Fibroblast of skin of right quadriceps (primary cell): ENCODE data around the gene ZPBP.
"Not testable (repeated sequence)": the region's sequence is repeated elsewhere in the genome, so short reads cannot be mapped to it uniquely, and the experiment has no call there.

Experiments
- DNase-seq: peaks from one replicate; pipeline ENCODE4 v3.0.0-alpha.2; 2013

ZPBP gene, protein sequence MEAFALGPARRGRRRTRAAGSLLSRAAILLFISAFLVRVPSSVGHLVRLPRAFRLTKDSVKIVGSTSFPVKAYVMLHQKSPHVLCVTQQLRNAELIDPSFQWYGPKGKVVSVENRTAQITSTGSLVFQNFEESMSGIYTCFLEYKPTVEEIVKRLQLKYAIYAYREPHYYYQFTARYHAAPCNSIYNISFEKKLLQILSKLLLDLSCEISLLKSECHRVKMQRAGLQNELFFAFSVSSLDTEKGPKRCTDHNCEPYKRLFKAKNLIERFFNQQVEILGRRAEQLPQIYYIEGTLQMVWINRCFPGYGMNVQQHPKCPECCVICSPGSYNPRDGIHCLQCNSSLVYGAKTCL

DNA sequence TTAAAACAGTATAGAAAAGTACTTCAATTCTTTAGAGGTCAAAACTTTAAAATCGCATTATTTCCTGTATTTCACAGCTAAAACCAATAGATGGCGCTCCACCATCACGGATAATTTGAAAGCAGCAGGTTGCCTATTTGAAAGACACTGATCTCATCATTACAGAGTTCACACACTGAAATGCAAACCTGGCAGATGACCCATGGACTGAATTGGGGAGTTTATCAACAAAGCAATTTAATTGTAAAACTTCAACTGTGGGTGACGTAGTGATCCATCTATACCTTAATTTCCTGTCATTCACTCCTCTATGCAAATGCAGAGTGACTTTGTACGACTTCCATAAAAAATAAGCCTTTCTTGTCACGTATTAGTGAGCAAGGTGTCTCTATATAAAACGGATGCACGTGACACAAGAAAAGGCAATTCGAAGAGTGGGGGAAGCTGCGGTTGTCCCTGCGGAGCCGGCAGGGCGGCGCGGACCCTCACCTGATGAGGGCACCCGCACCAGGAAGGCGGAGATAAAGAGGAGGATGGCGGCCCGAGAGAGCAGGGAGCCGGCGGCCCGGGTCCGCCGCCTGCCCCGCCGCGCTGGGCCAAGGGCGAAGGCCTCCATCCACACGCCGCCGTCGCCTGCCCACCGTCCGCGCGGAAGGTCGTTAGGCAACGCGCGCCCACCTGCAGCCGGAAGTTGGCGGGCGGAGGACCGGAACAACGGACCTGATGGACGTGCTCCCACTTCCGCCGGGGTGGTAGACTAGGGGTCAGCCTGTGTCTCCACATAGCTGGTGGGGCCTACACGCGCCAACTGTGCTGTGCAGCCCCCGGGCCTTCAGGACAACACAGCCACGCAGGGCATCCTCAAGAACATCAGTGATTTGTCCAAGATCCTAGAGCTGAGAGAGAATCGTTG is at the start of gene ZPBP:
TSS of gene ZPBP (minus strand) at position 668 of the 913 bp plus-strand sequence. CDS start at position 616, 52 bp downstream.
- peak; percentile 10 for DNase-seq

DNA sequence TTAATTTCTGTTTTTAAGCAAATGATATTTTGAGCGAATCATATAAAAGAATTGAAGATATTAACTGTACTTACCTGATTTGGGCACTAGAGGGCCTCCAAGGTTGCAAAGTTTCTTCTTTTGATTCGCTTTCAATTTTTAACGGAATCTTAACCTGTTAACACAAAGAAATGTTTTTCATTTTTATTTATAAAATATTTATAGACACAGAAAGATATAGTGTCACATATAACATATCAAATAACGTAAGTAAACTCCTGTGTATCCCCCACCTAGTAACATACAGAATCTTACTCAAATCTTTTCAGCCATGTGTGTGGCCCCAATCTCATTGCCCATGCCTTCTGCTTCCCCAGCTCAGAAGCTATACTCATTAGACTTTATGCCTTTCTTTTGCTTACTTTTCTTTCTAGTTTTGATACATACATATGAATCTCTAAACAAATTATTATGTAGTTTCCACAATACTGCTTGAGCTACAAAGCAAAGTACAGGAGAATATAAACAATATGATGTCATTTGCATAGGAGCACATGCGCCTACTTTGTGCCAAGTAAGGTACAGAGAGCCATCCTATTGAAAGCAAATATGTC is 49.5 kb upstream of the ZPBP start:
- DNase-seq = peak; percentile 27

DNA sequence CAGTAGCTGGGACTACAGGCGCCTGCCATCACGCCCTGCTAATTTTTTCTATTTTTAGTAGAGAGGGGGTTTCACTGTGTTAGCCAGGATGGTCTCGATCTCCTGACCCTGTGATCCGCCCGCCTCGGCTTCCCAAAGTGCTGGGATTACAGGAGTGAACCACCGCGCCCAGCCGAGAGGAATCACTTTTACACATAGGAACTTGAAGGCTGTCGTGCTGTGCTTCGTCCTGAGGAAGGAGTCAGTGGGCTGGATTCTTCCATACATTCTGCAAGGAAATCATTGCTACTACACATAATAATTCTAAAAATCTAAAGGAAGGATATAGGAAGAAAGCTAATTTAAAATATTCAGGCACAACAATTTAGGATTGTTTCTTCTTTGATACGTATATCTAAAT is 48.8 kb upstream of the ZPBP start:
- DNase-seq = no peak

DNA sequence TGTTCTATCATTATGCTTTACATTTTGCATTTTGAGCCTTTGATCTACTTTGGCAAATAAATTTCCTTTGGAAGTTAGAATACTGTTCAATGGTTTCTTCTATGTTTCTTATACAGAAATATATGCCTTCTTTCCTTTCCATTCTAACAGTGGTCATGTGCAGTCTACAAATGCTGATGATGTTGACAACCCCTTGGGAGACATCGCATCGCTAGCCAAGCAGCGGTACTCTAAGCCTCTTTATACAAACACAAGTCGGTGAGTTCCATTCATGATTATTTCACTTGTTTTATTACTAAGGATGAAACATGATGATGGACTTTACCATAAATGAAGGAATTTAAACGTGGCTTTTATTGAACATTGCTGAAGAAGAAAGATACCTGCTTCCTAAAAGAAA is 48.1 kb upstream of the ZPBP start:
- no peak for DNase-seq

DNA sequence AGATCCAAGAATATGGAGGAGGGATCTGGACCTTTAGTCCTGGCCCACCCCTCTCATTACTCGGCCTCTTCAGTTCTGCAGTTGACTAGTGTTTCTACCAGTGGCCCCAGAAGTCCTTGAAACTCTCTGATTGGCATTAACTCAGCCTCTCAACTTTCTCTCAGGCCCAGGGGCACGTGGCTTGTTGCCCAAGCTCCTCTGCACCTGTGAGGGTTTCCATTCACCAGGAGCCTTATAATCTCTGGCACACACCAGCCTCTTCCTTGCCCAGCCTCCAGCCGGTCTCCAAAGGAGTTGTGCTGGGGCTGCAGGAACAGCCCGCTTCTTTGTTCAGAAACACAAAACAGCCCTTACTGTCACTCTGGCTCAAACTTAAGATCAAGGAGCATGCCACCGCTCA is 47.6 kb upstream of the ZPBP start:
- no peak for DNase-seq

DNA sequence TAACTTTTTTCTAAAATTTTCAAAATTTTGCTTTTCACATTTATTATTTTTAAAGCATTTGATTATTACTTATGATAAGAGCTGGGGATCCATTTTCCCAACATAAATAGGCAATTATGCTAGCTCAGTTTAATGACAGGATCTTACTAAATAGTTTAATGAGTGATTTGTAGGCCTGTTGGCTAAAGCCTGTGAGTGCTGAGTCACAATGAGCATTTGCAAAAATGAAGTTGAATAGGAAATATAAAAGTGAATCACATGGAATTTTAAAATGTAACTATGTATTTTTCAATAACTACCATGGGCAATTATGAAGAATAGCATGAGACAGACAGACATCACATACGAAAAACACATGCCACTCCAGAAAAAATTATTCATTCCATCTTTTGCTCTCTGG is 45.1 kb upstream of the ZPBP start:
- no peak for DNase-seq

DNA sequence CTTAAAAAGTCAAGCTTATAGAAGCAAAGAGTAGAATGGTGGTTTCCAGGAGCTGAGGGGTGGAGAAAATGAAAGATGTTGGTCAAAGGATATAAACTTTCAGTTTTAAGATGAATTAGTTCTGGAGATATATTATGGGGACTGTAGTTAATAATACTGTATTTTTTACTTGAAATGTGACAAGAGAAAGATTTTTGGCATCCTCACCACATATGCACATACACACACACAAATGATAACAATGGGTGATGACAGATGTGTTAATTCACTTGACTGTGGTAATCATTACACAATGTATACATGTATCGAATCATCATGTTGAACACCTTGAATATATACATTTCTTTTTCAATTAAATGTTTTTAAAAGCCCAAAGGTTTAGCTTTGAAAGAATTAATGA is 32.7 kb upstream of the ZPBP start:
- no peak for DNase-seq

DNA sequence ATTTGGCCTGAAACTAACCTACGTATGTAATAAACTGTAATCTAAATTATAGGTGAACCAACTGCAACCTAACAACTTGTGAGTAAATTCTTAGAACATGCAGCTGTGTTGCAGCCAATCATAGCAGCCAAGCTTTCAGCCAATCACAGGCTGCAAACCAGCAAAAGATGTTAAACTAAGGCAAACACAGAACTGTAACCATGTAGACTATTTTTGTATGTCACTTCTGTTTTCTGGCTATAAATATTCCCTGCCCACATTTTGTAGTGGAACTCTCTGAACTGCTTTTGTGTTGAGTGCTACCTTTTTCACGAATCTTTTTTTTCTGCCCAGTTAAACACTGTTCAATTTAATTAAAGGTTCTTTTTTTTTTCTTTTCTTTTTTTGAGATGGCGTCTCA is 28.2 kb upstream of the ZPBP start:
- DNase-seq = no peak

DNA sequence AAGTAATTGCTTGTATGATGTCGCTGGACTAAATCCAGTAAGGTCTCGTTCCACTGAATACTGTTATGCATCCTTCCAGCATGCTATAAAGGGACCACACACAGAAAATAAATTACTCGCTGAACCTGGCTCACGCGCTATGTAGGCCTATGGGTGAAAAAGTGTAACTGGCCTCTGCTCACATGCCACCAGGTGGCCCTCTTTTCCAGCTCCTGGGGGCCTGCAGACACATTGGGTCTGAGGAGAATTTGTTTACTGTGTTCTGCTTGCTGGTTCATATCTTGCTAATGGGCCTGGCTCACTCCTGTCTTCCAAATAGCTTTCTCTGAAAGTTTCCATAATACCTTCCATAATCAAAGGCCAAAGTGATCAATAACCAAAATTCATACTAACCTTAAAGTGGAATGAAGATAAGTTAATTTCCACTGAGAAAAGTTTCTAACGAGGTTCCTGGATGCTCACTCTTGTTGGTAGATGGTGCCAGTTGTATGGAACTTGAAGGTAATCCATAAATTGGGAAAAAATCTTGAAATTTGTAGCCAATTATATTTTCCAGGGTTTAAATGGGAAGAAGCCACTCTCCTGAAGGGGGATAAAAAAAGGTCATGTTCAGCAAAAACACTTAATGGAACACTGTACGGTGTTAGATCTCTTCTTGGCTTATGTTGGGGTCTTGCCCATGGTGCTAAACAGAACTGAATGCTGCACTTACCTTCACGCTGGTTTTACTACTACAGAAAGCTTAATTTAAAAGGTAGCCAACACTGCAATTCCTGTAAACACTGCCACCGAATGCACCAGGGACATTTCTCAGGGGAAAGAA is 27.0 kb upstream of the ZPBP start:
- no peak for DNase-seq

DNA sequence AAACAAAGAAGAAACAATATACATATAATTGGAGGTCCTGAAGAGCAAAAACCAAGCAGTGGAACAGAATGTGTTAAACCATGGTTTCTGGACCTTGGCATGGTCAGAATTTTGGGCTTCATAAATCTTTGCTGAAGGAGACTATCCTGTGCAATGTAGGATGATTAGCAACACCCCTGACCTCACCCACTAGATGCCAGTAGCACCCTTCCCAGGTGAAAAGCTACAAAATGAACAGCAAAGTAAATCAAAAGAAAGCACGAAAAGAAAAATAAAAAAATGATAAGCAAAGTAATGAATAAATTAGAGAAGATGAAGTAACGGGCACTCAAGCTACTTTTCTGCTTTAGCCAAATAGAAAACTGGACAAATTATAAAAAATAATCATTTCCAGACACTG is 19.2 kb upstream of the ZPBP start:
- no peak for DNase-seq

DNA sequence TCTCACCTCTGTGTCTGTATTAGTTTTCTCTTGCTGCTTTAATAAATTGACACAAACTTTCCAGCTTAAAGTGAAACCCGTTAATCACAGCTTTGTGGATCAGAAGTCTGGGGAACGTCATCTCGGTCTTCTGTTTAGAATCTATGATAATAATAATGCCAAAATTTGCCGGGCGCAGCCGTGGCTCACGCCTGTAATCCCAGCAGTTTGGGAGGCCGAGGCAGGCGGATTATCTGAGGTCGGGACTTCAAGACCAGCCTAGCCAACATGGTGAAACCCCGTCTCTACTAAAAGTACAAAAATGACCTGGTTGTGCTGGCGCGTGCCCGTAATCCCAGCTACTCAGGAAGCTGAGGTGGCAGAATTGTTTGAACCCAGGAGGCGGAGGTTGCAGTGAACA is 8.8 kb upstream of the ZPBP start:
- DNase-seq = no peak

DNA sequence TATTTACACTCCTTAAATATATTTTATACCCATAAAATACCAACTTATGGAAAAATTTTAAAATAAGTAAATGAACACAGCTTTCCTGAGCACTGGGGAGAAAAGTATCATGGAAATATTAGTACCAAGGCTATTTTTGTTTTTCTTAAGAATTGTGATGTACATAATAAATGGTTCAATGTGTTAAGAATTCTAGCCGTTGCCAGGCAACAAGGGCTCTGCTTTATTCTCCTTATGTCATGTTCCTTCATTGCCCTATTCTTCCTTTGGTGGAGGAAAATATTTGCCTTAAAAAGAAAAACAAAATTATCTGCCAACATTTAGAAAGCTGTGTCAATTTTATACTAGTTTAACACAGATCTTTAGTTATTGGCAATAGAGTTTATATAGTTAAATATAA is 2.6 kb upstream of the ZPBP start:
- DNase-seq = no peak

DNA sequence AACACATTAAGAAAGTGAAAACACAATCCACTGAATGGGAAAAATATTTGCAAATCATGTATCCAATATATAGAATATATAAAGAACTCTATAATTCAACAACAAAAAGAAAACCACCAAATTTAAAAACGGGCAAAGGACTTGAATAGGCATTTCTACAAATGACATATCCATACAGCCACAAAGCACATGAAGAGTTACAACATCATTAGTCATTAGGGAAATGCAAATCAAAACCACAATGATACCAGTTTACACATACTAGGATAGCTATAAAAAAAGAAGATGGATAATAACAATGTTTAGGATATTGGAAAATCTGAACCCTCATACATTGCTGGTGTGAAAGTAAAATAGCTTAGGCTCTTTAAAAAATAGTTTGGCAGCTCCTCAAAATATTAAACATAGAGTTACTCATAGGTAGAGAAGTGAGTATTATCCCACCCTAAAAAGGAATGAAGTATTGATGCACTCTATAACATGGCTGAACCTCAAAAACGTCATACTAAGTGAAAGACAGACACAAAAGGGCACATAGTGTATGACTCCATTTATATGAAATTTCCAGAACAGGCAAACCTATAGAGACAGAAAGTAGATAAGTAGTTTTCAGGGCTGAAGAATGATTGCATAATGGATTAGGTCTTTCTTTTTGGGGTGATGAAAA is 4.5 kb downstream of the ZPBP start:
- no peak for DNase-seq

DNA sequence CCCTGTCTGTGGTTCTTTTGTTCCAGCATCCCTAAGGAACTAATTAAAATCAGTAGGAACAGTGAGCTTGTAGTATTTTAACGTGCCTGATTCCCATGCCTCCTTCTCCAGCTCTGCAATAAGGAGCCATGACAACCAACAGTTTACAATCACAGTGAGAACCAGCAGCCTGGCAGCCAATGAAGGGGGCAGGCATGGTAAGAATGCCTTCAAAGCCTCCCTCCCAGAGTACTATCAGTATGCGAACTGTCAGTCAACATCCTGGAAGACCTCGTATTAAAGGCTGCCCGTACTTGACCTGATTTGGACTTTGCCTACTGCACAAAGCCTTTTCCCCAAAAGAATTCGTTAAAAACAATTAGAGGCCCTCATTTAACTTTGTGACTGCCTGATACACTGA is 7.7 kb downstream of the ZPBP start:
- DNase-seq = no peak

DNA sequence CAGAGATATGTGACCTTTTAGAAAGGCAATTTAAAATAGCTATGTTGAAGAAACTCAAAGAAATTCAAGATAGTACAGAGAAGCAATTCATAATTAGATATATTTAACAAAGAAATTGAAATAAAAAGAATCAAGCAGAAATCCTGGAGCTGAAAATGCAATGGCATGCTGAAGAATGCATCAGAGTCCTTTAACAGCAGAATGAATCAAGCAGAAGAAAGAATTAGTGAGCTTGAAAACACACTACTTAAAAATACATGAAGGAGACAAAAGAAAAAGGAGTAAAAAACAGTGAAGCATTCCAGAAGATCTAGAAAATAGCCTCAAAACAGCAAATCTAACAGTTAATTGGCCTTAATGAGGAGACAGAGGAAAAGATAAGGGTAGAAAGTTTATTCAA is 20.0 kb downstream of the ZPBP start:
- no peak for DNase-seq

DNA sequence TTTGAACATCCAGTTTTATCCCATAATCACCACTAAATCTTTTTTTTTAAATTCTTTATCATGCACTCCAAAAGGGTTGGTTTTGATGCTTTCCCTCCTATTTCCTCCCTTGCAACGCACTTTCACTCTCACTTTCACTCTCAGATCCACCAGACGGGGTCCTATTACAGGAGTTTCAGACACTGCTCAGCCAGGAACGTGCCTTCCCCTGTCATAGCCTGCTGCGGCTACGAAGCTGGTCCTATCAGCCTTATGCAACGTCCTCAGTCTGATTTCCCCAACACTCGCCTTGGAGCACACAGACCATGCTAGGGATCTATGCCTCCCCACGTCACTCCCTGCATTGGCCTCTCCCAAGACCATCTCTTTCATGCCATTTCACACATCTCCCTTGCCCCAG is 23.4 kb downstream of the ZPBP start:
- DNase-seq = no peak

DNA sequence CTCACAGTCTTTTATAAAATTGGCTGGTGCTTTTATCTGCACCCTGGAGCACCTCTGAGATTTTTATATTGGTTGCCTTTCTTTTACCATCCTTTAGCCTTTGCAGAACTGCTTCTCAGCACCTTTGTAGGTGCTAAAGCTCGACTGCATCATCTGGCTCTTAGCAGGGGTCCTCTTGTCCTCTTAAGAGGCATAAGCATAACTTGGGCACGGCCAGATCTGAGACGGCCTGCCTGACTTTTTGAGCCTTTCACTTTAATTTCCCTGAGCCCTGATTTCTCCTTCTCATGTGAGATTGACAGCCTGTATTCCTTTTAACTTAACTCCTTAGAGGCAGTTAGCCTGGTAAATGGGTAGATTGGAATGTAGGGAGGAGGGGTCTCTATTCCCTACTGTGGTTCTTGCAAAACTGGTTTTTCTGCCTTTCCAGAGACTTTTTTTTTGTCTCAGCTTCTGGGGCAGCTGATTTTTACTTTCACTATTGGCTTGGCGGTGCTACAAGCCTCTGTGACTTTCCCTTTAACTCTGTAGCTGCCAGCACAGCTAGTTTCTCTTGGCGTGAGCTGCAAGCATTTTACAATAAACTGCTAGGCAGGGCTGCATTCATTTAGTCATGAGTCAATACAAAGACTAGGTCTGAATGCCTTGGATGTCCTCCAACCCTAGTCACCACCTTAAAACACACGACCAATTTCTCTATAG is 24.0 kb downstream of the ZPBP start:
- peak; percentile 13 for DNase-seq

DNA sequence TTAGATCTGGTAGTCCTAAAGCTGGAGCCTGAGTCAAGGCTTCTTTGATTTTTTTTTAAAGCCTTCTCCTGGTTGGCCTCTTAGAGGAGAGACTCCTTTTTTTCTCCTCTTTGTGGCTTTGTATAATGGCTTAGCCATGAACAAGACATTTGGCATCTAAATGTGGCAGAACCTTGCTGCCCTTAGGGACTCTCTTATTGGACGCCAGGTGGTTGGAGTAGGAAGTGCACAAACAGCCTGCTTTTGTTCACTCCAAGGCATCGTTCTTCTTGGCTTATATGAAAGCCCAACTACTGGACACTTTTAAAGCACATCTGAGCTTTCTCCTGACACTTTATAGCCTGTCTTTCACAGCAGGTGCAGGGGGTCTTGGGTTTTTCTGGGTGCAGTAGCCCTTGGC is 25.0 kb downstream of the ZPBP start:
- DNase-seq = no peak

DNA sequence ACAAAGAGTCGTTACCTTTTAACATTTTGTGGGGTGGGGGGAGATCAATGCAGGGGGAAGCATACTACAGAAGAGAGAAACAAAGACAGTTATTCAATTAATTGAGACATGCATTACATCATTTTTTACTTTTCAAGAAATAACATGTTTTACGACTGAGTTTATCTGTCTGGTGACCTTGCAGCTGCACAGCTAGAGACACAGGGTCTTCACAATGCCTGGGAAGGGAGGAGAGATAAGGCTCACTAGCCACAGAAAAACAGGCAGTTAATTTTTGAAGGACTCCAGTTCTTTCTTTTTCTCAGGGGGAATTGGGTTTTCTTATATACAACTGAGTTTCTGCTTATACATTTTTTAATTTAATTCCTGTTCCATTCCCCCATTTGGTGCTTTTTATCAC is 30.1 kb downstream of the ZPBP start:
- no peak for DNase-seq

DNA sequence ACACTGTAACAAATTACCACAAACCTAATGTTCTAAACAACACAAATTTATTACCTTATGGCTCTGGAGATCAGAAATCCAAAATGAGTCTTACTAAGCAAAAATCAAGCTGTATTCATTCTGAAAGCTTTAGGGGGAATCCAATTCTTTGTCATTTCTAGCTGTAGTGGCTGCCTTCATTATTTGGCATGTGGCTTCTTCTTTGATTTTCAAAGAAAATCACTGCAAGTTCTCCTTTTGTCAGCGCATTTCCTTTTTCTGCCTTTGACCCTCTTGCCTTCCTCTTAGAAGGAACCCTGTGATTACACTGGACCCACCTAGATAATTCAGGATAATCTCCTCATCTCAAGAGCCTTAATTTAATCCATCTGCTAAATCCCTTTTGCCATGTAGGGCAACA is 36.9 kb downstream of the ZPBP start:
- no peak for DNase-seq

DNA sequence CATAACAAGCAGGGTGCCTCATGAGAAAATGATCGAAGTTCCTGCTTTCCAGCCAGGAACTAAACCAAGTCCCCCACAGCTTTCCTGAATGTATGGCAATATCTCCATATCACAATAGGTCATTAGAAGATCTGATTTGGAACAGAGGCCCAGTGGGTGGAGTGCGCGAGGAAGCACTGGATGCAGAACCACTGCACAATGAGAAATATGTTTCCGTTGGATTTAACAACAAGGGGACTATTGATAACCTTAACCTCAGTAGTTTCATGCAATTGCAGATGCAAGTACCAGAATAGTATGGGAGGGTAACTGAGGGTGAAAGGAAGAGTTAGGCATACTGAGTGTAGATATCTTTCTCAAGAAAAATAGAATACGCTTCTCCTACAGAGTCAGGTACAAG is 45.3 kb downstream of the ZPBP start:
- no peak for DNase-seq

DNA sequence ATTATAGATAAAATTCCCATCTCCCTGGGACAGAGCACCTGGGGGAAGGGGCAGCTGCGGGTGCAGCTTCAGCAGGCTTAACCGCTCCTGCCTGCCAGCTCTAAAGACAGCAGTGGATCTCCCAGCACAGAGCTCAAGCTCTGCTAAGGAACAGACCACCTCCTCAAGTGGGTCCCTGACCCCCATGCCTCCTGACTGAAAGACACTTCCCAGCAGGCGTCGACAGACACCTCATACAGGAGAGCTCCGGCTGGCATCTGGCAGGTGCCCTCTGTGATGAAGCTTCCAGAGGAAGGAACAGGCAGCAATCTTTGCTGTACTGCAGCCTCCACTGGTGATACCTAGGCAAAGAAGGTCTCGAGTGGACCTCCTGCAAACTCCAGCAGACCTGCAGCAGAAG is 51.9 kb downstream of the ZPBP start:
- not testable (repeated sequence) for DNase-seq
